HG02938 (cell line): ENCODE data around the gene P2RY1.
A peak's percentile ranks its signal among the peaks of the same experiment; 100 is the strongest.
"Not testable (repeated sequence)": the region's sequence is repeated elsewhere in the genome, so short reads cannot be mapped to it uniquely, and the experiment has no call there.

Experiments used
- ATAC-seq: cut with Tn5 transposase; IDR thresholded peaks from one replicate; pipeline ENCODE4 v1.9.1; 2021; ENCODE audit warnings: mild to moderate bottlenecking, moderate library complexity; ENCODE audit not compliant: unreplicated experiment

P2RY1 gene

DNA sequence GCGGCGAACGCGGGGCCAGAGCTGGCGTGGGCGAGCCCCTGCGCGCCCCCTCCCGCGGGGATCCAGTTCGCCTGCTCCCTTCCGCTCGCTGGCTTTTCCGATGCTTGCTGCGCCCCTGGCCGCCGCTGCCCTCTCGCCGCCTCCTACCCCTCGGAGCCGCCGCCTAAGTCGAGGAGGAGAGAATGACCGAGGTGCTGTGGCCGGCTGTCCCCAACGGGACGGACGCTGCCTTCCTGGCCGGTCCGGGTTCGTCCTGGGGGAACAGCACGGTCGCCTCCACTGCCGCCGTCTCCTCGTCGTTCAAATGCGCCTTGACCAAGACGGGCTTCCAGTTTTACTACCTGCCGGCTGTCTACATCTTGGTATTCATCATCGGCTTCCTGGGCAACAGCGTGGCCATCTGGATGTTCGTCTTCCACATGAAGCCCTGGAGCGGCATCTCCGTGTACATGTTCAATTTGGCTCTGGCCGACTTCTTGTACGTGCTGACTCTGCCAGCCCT is 721 bp downstream of the P2RY1 start:
- ATAC-seq = no peak

DNA sequence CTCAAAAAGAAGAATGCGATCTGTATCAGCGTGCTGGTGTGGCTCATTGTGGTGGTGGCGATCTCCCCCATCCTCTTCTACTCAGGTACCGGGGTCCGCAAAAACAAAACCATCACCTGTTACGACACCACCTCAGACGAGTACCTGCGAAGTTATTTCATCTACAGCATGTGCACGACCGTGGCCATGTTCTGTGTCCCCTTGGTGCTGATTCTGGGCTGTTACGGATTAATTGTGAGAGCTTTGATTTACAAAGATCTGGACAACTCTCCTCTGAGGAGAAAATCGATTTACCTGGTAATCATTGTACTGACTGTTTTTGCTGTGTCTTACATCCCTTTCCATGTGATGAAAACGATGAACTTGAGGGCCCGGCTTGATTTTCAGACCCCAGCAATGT is 1.3 kb downstream of the P2RY1 start:
- no peak for ATAC-seq

DNA sequence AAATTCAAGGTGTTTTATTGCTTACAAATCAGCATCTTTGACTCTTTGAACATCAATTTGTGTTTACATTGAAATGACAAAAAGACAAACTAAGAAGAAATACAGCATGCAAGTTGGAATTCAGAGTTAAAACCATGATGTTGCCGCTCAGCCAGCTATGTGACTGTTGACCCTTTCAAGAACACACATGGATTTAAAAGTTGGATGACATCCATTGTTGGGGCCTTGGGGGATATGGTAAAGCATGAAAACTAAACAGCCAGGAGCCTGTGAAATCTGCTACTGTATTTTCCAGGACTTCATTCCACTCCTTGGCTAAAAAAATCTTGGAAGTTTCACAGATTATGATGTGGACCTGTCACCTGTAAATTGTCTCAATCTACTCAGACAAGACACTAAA is 4.6 kb downstream of the P2RY1 start:
- ATAC-seq = no peak

DNA sequence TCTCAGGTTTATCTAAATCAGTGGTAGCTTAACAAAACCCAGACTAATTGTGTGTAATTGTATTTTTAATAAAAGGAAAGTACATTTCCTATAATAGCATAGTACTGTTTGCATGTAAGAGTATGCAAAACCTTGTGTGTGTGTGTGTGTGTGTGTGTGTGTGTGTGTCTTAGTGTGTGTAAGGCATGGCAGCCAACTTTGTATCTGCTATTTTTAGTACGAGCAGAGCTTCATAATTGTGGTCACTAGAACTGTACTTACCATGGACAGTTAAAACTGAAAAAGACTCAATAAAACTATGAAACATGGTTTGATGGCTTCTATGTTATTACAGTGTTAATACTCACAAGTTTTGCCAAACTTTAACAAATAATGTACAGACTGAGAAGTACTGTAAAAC is 6.2 kb downstream of the P2RY1 start:
- ATAC-seq = no peak

DNA sequence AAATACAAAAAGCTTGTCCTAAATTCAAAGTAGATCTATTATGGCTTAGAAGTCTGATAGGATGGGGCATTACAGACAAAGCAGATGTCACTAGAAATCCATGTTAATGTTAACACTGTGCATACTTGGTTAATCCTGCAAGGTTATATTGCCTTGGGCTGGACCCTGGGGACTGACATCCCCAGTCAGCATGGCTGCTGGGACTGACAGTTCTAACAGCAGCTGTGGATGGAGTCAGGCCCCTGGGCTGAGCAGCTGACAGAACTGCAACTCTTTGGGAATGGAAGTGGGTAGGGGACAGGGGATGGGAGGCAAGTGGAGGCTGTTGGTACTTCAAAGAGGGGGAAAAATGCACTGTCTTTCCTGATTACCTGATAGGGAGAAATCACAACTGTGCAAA is 7.5 kb downstream of the P2RY1 start:
- no peak for ATAC-seq

DNA sequence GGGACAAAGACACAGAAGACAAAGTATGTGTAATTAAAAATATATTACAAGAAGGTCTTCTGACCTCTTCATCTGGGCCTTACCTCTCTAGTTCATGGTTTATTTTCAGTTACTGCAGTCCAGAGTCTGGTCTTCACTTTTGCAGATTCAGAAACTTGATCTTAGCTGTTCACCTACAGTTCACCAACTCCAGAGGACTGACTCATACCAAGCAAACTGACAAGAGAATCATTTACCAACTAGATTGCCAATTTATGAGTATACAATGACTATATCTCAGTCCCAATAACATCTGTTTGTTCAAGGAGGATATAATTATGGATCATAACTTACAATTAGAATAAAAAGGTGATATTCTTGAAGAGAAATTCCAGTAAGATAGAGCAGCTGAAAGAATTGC is 9.0 kb downstream of the P2RY1 start:
- ATAC-seq = peak; percentile 93

DNA sequence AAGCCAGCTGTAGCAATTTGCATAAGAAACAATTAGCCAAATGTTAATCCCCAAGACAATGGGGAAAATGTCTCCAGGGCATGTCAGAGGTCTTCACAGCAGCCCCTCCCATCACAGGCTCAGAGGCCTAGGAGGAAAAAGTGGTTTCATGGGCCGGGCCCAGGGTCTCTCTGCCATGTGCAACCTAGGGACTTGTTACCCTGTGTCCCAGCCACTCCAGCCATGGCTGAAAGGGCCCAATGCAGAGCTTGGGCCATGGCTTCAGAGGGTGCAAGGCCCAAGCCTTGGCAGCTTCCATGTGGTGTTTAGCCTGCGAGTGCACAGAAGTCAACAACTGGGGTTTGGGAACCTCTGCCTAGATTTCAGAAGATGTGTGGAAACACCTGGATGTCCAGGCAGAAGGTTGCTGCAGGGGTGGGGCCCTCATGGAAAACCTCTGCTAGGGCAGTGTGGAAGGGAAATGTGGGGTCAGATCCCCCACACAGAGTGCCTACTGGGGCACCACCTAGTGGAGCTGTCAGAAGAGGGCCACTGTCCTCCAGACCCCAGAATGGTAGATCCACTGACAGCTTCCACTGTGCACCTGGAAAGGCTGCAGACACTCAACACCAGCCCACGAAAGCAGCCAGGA is 11.8 kb downstream of the P2RY1 start:
- ATAC-seq = not testable (repeated sequence)

DNA sequence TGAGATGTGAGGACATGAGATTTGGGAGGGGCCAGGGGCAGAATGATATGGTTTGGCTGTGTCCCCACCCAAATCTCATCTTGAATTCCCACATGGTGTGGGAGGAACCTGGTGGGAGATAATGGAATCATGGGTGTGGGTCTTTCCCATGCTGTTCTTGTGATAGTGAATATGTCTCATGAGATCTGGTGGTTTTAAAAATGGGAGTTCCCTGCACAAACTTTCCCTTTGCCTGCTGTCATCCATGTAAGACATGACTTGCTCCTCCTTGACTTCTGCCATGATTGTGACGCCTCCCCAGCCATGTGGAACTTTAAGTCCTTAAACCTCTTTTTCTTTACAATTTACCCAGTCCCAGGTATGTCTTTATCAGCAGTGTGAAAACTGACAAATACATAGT is 12.7 kb downstream of the P2RY1 start:
- ATAC-seq = not testable (repeated sequence)

DNA sequence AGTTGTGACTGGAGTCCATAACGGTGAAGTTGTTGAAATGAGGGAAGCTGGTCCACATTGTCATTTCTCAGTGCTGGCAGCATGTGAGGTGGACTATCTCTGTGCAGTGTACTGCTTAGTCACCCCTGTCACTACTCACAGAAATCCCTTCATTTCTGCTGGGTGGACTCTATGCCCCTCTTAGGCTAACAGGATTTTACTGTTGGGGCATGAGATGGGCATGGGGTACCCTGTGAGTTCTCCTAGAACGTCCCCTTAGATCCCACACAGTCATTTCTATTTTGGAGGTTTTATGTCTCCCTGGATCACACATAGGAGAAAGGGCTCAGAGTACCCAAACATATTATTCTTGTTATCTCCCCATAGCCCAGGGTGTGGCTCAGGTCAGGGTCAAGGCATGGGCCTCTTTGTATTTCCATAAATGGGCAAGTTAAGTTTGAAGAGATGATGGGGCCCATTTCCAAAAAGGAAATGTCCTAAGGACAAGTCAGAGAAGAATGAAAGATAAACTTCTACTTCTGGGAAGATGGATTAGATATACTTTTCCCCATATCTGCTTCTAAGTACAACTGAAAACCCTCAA is 15.2 kb downstream of the P2RY1 start:
- no peak for ATAC-seq

DNA sequence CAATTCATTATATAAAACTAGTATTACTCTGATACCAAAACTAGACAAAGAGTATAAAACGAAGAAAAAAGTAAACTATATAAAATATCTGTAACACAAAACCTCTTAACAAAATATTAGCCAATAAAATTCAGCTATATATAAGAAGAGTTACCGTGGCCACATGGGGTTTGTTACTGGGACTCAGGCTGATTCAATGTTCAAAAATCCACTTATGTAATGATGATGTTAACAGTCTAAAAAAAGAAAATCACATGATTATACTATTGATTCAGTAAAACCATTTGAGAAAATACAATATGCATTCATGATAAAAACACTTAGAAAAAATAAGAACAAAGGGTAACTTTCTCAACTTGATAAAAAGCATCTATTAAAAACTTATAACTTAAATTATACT is 18.3 kb downstream of the P2RY1 start:
- no peak for ATAC-seq

DNA sequence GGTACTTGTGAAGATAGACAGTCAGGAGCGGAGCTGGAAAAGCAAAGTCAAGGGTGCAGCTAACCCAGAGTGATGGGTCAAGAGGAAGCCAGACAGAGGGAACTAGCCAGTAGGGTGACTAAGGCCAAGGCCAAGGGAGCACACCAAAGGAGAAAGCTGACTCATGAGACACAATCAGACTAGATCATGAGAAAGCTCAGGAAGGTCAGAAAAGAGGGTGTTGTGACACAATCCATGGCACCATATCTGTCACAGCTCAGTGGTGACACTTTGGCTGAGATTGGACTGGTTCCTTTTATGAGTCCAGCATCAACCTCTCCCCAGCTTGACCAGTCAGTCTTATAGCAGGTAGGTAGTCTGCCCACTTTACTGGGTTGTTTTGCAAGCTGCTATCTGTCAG is 22.2 kb downstream of the P2RY1 start:
- ATAC-seq = no peak

DNA sequence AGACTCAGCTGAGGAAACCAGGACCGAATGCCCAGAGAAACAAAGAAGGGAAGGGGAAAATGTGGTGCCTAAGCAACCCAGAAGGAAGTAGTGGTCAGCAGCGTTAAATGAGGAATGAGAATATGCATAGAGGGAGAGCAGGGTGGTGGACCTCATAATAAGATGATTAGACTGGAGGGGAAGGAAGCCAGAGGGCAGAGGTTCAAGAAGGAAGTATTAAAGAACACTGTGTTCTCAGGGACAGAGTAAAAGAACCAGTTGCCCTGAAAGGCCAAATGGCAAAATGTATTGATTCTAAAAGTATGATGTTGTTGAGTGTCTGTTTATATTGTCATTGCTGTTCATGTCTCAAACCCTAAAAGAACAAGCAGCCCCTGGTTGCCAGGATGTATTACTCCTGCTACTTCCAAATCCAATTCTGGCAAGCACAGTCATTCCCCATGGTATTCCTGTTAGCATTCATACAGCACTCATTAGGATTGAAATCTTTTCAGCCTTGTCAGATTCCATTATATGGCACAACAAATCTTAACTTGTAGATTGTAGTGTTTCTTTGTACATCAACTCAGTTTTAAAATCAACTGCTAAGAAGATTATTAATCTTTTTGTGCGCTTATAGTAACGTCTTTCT is 23.4 kb downstream of the P2RY1 start:
- no peak for ATAC-seq

DNA sequence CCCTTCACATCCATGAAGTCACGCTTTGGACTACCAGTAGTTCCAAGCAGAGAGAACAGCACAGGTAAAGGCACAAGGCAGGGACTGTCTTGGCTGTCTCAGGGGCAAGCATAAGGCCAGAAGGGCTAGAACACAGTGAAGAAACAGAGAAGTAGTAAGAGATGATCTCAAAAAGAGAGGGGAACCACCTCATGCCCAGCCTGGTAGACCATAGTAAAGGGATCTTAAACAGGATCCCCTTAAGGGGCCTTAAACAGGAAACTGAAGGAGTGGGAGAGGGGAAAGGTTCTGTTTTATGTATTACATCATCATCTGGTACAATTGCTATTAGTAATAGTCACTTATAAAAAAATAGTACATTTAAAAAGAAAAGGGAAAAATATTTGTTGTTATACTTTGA is 25.8 kb downstream of the P2RY1 start:
- no peak for ATAC-seq

DNA sequence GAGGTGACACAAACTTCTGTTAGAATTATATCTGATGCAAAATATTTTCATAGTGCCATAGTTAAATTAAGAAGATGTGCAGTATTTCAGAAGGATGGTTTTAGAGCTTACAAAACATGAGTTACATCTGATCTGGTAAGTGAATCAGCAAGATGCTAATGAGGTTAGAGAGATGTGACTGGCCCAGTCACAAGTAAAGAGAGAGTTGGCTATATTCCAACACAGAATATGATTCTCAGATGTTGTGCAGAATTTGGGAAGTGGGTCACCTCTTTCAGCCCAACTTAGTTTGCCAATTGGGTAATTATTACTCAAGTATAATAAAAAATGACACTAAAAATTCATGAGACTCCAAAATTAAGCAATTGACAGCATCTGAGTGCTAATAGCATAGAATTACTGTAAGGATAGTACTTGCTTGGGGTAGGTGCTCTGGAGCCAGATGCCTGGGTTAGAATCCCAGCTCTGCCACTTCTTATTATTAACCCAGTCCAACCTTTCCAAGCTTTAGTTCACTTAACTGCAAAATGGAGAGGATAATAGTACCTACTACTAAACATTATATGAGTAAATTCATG is 30.8 kb downstream of the P2RY1 start:
- no peak for ATAC-seq

DNA sequence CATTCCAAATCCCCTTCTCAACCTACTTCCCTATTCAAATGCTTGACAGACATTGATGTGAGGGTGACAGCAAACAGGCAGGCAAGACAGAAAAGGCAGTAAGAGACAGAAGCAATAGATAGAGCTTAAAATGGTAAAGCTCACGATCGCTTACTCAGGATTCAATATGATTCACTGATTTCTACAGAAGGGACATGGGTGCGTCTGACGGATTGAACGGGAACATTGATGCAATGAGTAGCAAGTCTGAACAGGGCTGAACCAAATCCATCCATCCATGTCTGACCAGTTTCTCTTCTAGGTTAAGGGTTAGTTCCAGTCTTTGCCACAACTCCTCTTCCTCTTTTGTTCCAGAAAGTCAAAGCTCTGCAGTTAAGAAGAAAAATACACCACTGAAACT is 35.1 kb downstream of the P2RY1 start:
- no peak for ATAC-seq

DNA sequence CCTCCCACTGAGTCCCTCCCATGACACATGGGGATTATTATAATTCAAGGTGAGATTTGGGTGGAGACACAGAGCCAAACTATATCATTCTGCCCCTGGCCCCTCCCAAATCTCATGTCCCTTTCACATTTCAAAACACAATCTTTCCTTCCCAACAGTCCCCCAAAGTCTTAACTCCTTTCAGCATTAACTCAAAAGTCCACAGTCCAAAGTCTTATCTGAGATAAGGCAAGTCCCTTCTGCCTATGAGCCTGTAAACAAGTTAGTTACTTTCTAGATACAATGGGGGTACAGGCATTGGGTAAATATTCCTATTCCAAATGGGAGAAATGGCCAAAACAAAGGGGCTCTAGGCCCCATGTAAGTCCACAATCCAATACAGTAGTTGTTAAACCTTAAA is 38.4 kb downstream of the P2RY1 start:
- ATAC-seq = not testable (repeated sequence)

DNA sequence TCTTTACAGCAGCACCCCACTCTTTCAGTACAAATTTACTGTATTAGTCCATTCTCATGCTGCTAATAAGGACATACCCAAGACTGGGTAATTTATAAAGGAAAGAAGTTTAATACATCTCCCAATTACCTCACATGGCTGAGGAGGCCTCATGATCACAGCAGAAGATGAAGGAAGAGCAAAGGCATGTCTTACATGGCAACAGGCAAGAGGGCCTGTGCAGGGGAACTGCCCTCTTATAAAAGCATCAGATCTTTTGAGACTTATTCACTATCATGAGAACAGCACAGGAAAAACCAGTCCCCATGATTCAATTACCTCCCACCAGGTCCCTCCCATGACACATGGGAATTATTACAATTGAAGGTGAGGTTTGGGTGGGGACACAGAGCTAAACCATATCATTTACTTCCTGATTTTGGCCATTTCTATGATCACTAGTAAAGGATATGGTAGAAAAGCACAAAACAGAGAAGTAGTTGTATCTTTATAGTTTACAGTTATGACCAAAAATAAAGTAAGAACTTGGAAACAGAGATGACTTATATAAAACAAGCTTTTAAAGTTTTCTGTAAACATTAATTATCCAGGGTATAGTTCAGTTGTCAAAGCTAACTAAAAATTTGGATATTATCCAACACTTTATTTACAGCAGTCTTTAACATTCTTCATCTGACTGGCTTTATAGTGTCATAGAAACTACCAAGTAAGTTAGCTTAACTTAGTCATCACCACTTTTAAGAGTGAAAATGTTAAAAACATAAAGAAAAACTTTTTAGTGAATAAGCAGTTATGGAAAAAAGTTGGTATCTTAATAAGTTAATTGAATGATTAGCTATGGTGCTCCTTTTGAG is 40.2 kb downstream of the P2RY1 start:
- no peak for ATAC-seq

DNA sequence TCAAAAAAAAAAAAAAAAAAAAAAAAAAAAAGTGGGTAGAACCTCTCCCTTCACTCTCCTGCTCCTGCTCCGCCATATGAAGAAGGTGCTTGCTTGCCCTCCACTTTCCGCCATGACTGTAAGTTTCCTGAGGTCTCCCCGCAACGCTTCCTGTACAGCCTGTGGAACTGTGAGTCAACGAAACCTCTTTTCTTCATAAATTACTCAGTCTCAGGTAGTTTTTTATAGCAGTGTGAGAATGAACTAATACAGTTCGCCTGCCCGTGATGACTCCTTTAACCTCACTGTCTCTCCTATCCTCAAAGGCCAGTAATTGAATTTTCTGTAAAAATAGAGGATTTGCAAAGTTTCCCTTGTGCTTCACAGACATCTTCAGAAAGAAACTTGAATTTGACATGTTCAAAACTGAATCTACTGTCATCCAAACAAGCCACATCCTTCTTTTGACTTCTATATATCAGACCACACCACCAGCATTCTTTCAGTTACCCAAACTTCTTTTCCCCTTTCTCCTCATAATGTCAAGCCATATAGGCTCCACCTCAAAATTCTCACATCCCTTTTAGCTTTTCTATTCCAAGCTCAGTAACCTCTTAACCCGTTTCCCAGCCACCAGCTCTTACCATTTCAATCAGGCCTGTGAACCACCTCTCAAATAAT is 44.3 kb downstream of the P2RY1 start:
- peak; percentile 64 for ATAC-seq

DNA sequence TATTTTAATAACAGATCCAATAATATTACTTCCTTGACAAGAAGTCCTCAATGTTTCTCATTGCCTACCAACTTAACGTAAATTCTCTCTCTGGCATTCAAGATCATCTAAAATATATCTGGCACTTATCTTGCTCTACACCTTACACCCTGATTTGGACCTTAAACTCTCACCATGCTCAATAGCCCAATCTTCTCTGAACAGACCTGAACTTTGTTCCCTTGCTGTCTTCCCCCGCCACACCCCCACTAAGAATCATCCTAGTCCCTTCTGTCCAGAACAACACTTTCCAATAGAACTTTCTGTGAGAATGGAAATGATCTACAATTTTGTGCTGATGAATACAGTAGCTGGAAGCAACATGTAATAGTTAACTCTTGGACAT is 44.9 kb downstream of the P2RY1 start:
- ATAC-seq = no peak

DNA sequence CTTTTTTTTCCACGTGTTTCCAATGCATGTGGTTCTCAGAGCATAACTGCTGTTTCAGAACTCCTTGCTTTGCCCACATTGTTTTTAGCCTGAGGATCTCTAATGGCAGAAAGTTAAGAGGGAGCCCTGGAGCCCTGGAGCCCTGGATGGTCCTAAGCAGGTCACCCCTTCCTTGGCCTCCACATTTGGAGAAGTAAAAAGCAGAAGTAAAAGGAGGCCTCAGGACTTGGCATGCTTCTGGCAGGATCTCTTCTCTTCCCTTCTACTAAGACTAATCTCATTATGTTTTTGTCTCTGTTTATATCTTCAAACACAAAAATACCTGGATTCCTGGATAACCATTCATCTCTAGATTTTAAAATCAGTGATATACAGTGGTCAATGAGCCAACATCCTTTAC is 50.1 kb downstream of the P2RY1 start:
- ATAC-seq = no peak
